Endothelial cell of umbilical vein (primary cell): ENCODE measurements around the gene C1QA.

Experiments
- EZH2 ChIP-seq: IDR thresholded peaks from 2 replicates; pipeline ENCODE4 v1.6.1; 2012; ENCODE audit warnings: borderline replicate concordance, low read depth, mild to moderate bottlenecking, moderate library complexity, low read length, inconsistent platforms; ENCODE audit not compliant: severe bottlenecking
- FOS ChIP-seq: IDR thresholded peaks from 2 replicates; pipeline ENCODE4 v1.6.1; 2011; ENCODE audit warnings: mild to moderate bottlenecking, low read length, moderate library complexity, borderline replicate concordance; ENCODE audit not compliant: insufficient read depth
- JUN ChIP-seq: IDR thresholded peaks from 2 replicates; pipeline ENCODE4 v1.6.1; 2011; ENCODE audit warnings: borderline replicate concordance, low read depth; ENCODE audit not compliant: insufficient read length, insufficient read depth
- MYC ChIP-seq: IDR thresholded peaks from one replicate; pipeline ENCODE4 v1.6.1; 2011; ENCODE audit warnings: mild to moderate bottlenecking, low read depth, low read length
- POLR2A ChIP-seq: IDR thresholded peaks from 2 replicates; pipeline ENCODE4 v1.6.1; 2012; ENCODE audit warnings: low read depth, mild to moderate bottlenecking, control low read depth, low read length
- POLR2AphosphoS5 ChIP-seq: IDR thresholded peaks from 2 replicates; pipeline ENCODE4 v1.6.1; 2012; ENCODE audit warnings: low read depth, mild to moderate bottlenecking, control low read depth, low read length, moderate library complexity; ENCODE audit not compliant: insufficient read depth
- TF ChIP-seq, protein P1 (sequence below), 2 donors: IDR thresholded peaks; 1 replicate in 1 of 2; 2 replicates in 1 of 2; pipeline ENCODE4 v1.5.1; 2011; ENCODE audit warnings: low read length in 2 of 2, mild to moderate bottlenecking in 2 of 2, moderate library complexity in 2 of 2, control low read depth in 1 of 2, inconsistent platforms in 1 of 2, low read depth in 1 of 2; ENCODE audit not compliant: insufficient read depth in 1 of 2; ENCODE audit errors: extremely low read depth in 1 of 2

DNA sequence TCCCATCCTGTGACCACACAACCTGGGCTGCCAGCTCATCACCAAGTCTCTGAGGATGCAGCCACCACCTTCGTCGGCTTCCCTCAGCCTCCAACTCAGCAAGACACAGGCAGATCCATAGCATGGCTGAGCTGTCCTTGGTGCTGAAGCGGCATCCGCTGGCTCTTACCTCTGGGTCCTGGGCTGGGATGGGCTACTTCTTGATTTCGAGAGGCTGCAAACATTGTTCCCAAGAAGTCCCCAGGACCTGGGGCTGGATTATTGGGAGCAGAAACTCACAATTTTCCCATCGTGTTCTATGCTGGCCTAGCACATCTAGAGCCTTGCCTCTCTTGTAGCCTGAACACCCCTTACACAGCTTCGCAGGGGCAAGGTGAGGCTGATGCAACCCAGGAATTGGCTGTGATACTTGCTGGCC lies 24.9 kb upstream of the C1QA start:
- TF ChIP-seq, protein P1, sequence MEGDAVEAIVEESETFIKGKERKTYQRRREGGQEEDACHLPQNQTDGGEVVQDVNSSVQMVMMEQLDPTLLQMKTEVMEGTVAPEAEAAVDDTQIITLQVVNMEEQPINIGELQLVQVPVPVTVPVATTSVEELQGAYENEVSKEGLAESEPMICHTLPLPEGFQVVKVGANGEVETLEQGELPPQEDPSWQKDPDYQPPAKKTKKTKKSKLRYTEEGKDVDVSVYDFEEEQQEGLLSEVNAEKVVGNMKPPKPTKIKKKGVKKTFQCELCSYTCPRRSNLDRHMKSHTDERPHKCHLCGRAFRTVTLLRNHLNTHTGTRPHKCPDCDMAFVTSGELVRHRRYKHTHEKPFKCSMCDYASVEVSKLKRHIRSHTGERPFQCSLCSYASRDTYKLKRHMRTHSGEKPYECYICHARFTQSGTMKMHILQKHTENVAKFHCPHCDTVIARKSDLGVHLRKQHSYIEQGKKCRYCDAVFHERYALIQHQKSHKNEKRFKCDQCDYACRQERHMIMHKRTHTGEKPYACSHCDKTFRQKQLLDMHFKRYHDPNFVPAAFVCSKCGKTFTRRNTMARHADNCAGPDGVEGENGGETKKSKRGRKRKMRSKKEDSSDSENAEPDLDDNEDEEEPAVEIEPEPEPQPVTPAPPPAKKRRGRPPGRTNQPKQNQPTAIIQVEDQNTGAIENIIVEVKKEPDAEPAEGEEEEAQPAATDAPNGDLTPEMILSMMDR (IDR thresholded peaks at IDR 0.05; ENCODE audit: extremely low read depth in 1 of 2, insufficient read depth in 1 of 2, low read depth in 1 of 2, low read length in 2 of 2), result no peak
- TF ChIP-seq POLR2A, result no peak
- no peak for TF ChIP-seq EZH2
- no peak for TF ChIP-seq POLR2AphosphoS5
- TF ChIP-seq JUN, result no peak
- TF ChIP-seq MYC, result no peak
- TF ChIP-seq FOS, result no peak
